ENCODE measurements around the gene RXRG.

Gene RXRG

GRCh38 chr1:165376041-165376810 is 68.7 kb downstream of the RXRG start:
- DNase-seq (ENCODE audit: extremely low read depth in 1 of 2, low read depth in 1 of 2), result no peak

- no peak for DNase-seq (ENCODE audit: extremely low read depth in 1 of 2, low read depth in 1 of 2)
Measured at GRCh38 chr1:165375623-165376022, 69.3 kb downstream of the RXRG start.

- DNase-seq (ENCODE audit: extremely low read depth in 1 of 2, low read depth in 1 of 2), result no peak
Measured at GRCh38 chr1:165371588-165372225, 73.2 kb downstream of the RXRG start.

DNA sequence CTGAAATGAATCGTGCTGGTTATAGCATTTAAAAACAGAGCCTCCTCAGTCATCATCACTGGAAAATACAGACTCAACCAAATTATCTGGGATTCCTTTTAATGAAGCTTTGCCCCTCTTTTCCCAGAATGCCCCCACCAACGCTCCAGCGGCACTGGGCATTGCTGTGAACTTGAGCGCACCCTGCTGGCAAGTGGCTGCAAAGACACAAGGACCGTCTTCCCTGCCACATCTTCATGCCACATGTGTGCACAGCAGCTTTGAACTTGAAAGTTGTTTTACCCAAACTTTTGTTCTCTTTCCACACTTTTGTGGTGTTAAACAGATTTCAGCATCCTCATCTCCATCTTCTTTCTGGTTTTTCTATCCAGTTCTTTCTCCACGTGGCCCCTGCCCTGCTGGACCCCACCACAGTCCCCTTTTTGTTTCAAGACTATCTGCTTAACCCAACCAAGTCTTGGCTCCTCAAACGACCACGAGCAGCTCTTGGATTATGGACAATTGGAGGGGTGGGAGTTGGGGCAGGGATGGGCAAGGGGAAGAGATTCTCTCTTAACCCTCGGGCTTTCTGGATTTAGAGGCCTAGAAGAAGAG is 75.6 kb downstream of the RXRG start:
- peak in 1 of 2 donors; percentile 29 for DNase-seq (ENCODE audit: extremely low read depth in 1 of 2, low read depth in 1 of 2)

GRCh38 chr1:165367375-165367993 is 77.4 kb downstream of the RXRG start:
- peak; percentile 34 to 66 for DNase-seq (ENCODE audit: extremely low read depth in 1 of 2, low read depth in 1 of 2)

DNA sequence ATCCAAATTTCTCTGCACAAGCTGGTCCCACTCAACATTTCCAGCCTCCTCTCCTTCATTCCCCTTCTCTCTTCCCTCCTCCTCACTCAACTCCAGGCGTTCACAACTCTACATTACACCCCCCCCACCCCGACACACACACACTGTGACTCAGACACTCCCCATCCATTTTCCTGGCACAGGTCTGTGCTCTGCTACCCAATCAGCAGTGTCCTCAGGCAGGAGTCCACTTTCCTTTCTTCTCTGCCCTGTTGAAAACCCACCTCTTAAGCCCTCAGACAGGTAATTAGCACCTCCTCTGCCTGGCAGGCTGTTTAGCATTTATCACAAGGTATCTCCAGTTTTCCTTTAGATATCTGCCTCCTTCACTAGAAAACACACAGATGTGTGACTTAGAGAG is 79.6 kb downstream of the RXRG start:
- no peak for DNase-seq (ENCODE audit: extremely low read depth in 1 of 2, low read depth in 1 of 2)

GRCh38 chr1:165364568-165365133 is 80.3 kb downstream of the RXRG start:
- no peak for DNase-seq (ENCODE audit: extremely low read depth in 1 of 2, low read depth in 1 of 2)

DNA sequence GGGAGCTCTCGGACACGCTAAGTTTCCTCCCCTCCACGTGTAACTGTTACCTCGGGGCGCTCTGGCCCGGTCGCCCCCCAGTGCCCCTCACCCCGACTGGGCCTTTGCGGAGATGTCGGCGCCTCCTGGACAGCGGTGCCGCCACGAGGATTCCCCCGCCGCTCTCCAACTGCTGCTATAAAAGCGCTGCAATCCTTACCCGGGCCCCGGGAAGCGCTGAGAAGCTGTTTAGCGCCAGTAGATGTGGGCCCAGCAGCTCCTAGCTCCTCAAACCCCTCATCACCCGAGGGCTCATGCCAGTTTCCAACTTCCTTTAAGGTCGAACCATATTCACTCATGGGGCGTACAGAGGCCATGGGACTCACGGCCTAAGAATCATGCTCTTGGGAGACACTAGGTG is 88.0 kb downstream of the RXRG start:
- DNase-seq (ENCODE audit: extremely low read depth in 1 of 2, low read depth in 1 of 2), result no peak

GRCh38 chr1:165355977-165356811 is 88.7 kb downstream of the RXRG start, which contains the start of gene LMX1A:
Gene LMX1A (minus strand): TSS chr1:165356715. CDS start chr1:165355559, 1,156 bp downstream.
- no peak for DNase-seq (ENCODE audit: extremely low read depth in 1 of 2, low read depth in 1 of 2)

GRCh38 chr1:165355139-165355976 is 89.6 kb downstream of the RXRG start:
- DNase-seq (ENCODE audit: extremely low read depth in 1 of 2, low read depth in 1 of 2), result no peak

DNA sequence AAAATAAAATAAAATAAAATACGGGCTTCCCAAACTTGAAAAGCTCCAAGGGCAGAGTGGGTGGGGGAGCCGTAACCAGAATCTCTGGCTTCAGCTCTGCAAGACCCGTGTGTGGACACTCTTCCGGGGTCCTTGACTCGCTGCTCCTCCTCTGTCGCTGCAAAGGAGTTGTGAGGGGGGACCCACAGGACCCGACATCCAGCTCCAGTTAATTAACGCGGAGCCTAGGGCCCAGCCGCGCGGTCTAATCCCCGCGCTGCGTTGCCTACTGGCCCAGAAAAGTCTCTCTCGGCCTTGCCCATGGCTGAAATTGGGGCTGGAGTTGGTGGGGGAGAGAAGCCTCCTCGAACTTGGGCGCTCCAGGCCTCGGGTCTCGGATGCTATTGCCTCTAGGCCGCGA is 90.2 kb downstream of the RXRG start:
- no peak for DNase-seq (ENCODE audit: extremely low read depth in 1 of 2, low read depth in 1 of 2)

- no peak for DNase-seq (ENCODE audit: extremely low read depth in 1 of 2, low read depth in 1 of 2)
Measured at GRCh38 chr1:165353731-165354671, 90.9 kb downstream of the RXRG start.

DNA sequence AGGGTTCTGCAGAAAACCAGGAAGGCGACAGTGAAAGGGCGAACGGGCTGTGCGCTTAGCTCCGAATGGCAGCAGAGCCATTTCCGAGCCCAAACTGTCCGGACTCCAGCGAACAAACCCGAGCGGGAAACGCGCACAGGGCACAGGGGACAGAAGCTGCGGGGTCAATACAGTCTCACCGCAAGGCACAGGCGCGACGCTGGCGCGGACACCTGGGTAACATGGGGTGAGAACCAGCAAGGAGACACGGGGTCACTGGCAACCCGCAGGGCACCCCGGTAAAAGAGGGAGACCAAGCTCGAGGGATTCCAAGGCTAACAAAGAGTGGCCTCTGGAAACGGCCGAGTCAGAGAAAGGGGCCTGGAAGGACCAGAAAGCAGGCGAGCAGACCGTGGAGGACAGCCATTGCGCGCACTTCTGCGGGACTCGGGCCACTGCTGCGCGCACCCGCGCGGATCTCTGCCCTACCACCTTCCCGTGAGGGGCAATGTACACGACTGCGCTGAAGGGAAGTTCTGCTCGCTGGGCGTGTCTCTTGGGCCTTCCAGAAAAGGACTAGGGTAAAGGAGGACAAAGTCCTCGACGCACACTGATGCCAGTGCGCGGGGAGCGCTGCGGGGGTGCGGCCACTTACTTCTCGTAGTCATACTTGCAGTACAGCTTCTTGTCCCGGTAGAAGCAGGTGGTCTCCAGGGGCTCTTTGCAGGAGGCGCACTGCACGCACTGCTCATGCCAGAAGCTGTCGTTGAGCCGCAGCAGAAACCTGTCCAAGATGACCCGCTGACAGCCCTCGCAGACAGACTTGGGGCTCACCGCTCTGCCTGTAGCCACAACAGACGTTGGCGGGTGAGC is 92.3 kb downstream of the RXRG start:
- DNase-seq (ENCODE audit: extremely low read depth in 1 of 2, low read depth in 1 of 2), result no peak

GRCh38 chr1:165351863-165352441 is 93.0 kb downstream of the RXRG start:
- DNase-seq (ENCODE audit: extremely low read depth in 1 of 2, low read depth in 1 of 2), result no peak

All from activated CD8-positive, alpha-beta memory T cell treated with anti-CD3 and anti-CD28 coated beads for 1 hour (primary cell).